Measurements from ENCODE around the gene PIGX. TPM values are rescaled to one million over a fixed set of nuclear protein-coding genes. Genes with fewer than 3 reads are reported as not detected.

The PIGX gene
- total RNA-seq, 1 experiment from 2014 or later = 24.6 TPM

GRCh38 chr3:196673632-196674031, 38.5 kb upstream of the PIGX start:
- POLR2A ChIA-PET = no interaction called here
- no peak overlapping the region for H3K4me3 Mint-ChIP-seq (ENCODE audit: unreplicated experiment)

GRCh38 chr3:196677353-196677752, 34.8 kb upstream of the PIGX start:
- Histone ChIP-seq H3K36me3 (ENCODE audit: control insufficient read depth, insufficient read depth, low read length) (no peaks in the 10 kb centered on the region), H3K4me3 (ENCODE audit: low read depth, low read length) (no peak overlapping the region), H3K9me3 (no peaks in the 10 kb centered on the region), H3K27me3 (replicated peaks; ENCODE audit: control insufficient read depth, insufficient read depth, low read length) (no peaks in the 10 kb centered on the region), H3K4me1 (no peaks in the 10 kb centered on the region)
- DNase-seq = peak in 1 of 2 experiments; percentile 15
- Mint-ChIP-seq H3K4me1 (ENCODE audit: low read depth, unreplicated experiment) (no peaks in the 10 kb centered on the region), H3K9me3 (ENCODE audit: unreplicated experiment) (no peaks in the 10 kb centered on the region), H3K27me3 (ENCODE audit: insufficient read depth, unreplicated experiment) (no peaks in the 10 kb centered on the region), H3K4me3 (ENCODE audit: unreplicated experiment) (no peak overlapping the region), H3K36me3 (ENCODE audit: insufficient read depth, unreplicated experiment) (no peaks in the 10 kb centered on the region), H3K27ac (ENCODE audit: unreplicated experiment) (no peak overlapping the region)
- CTCF ChIA-PET = interaction anchor here (1.9 kb wide), 1 partner anchor 68 kb away, joined by 11 read pairs; no protein-coding TSS in a partner anchor
- POLR2A ChIA-PET = interaction anchor here (0.6 kb wide), 1 partner anchor 141 kb away, joined by 4 read pairs; no protein-coding TSS in a partner anchor
- no TSS peak for BruUV-seq (replicated peaks)
- intact Hi-C loops (cut with micrococcal nuclease; ENCODE audit: unreplicated experiment) = no loop called here
- TF ChIP-seq CTCF (IDR thresholded peaks at IDR 0.05; ENCODE audit: insufficient read depth in 1 of 2, low read depth in 1 of 2, low read length in 1 of 2, severe bottlenecking in 1 of 2, unreplicated experiment in 1 of 2) = no peak

More at GRCh38 chr3:196673632-196674031, 38.5 kb upstream of the PIGX start:
- no TSS peak for BruUV-seq (replicated peaks)
- intact Hi-C loops (cut with micrococcal nuclease; ENCODE audit: unreplicated experiment) = no loop called here
- Mint-ChIP-seq H3K27me3 (ENCODE audit: insufficient read depth, unreplicated experiment) (peaks cover 2% of the 10 kb centered on the region), H3K9me3 (ENCODE audit: unreplicated experiment) (no peaks in the 10 kb centered on the region), H3K27ac (ENCODE audit: unreplicated experiment) (no peak overlapping the region), H3K36me3 (ENCODE audit: insufficient read depth, unreplicated experiment) (no peaks in the 10 kb centered on the region), H3K4me1 (ENCODE audit: low read depth, unreplicated experiment) (no peaks in the 10 kb centered on the region)
- Histone ChIP-seq H3K27me3 (replicated peaks; ENCODE audit: control insufficient read depth, insufficient read depth, low read length) (no peaks in the 10 kb centered on the region), H3K4me1 (no peaks in the 10 kb centered on the region), H3K4me3 (ENCODE audit: low read depth, low read length) (no peak overlapping the region), H3K36me3 (ENCODE audit: control insufficient read depth, insufficient read depth, low read length) (no peaks in the 10 kb centered on the region), H3K9me3 (no peaks in the 10 kb centered on the region)
- no peak for DNase-seq
- no peak for TF ChIP-seq CTCF (IDR thresholded peaks at IDR 0.05; ENCODE audit: insufficient read depth in 1 of 2, low read depth in 1 of 2, low read length in 1 of 2, severe bottlenecking in 1 of 2, unreplicated experiment in 1 of 2)
- CTCF ChIA-PET = no interaction called here

DNA sequence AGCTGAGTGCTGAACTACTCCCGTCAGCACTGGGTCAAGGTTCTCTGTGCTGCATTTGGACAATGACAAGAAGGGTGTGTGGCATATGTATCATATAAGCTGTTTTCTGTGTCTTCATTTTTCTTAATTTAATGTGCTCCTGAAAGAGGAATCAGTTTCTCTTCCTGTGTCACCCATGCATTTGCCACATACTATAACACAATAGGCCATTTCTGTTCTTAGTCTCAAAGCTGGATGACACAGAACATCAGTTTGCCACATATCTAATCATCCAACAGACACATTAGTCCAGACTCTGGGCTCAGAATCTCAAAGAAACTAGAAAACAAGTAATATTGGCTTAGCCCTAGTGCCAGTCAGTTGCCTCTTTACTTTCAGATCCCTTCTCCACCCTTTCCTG, 34.2 kb upstream of the PIGX start:
- intact Hi-C loops (cut with micrococcal nuclease; ENCODE audit: unreplicated experiment) = no loop called here
- Mint-ChIP-seq H3K36me3 (ENCODE audit: insufficient read depth, unreplicated experiment) (no peaks in the 10 kb centered on the region), H3K4me3 (ENCODE audit: unreplicated experiment) (no peak overlapping the region), H3K27ac (ENCODE audit: unreplicated experiment) (no peak overlapping the region), H3K4me1 (ENCODE audit: low read depth, unreplicated experiment) (no peaks in the 10 kb centered on the region), H3K9me3 (ENCODE audit: unreplicated experiment) (peaks cover 3% of the 10 kb centered on the region), H3K27me3 (ENCODE audit: insufficient read depth, unreplicated experiment) (no peaks in the 10 kb centered on the region)
- Histone ChIP-seq H3K9me3 (no peaks in the 10 kb centered on the region), H3K4me3 (ENCODE audit: low read depth, low read length) (no peak overlapping the region), H3K36me3 (ENCODE audit: control insufficient read depth, insufficient read depth, low read length) (no peaks in the 10 kb centered on the region), H3K27me3 (replicated peaks; ENCODE audit: control insufficient read depth, insufficient read depth, low read length) (no peaks in the 10 kb centered on the region), H3K4me1 (no peaks in the 10 kb centered on the region)
- no peak for TF ChIP-seq CTCF (IDR thresholded peaks at IDR 0.05; ENCODE audit: insufficient read depth in 1 of 2, low read depth in 1 of 2, low read length in 1 of 2, severe bottlenecking in 1 of 2, unreplicated experiment in 1 of 2)
- DNase-seq = no peak
- no TSS peak for BruUV-seq (replicated peaks)
- POLR2A ChIA-PET = no interaction called here
- CTCF ChIA-PET = interaction anchor here (1.9 kb wide), 1 partner anchor 68 kb away, joined by 11 read pairs; no protein-coding TSS in a partner anchor

Measured in Caco-2 (cell line).